Lower leg skin (tissue), 4 donors: Measurements from ENCODE around the gene MIDN. TPM values are rescaled to one million over a fixed set of nuclear protein-coding genes. Genes with fewer than 3 reads are reported as not detected.
"Not testable (repeated sequence)": the region's sequence is repeated elsewhere in the genome, so short reads cannot be mapped to it uniquely, and the experiment has no call there.

ENCODE experiments used
- DNase-seq, 2 donors: peaks; one replicate each; pipeline ENCODE4 v3.0.0-alpha.2; 2019; ENCODE audit warnings: low spot score in 2 of 2
- H3K4me3 ChIP-seq: fragments of 200-600 bp; sonication (generic); 2 replicates; pipeline ENCODE4 v1.5.1; 2017; ENCODE audit warnings: mild to moderate bottlenecking, low read depth; ENCODE audit not compliant: poor library complexity, severe bottlenecking
- CTCF ChIP-seq, 3 donors: fragments of 450-650 bp; IDR thresholded peaks; one replicate each; pipeline ENCODE4 v1.5.1; 2016; ENCODE audit warnings: antibody characterized with exemption in 3 of 3, mild to moderate bottlenecking in 3 of 3, moderate library complexity in 2 of 3
- POLR2A ChIP-seq, 2 donors: fragments of 450-650 bp; IDR thresholded peaks; one replicate each; pipeline ENCODE4 v1.6.1; 2016 to 2017; ENCODE audit warnings: antibody characterized with exemption in 2 of 2, mild to moderate bottlenecking in 1 of 2, moderate library complexity in 1 of 2
- WGBS, 2 donors: methylation state at CpG; one replicate each; pipeline ENCODE4 v1.1.5; 2018; 5-methylcytosine and 5-hydroxymethylcytosine counted together
- intact Hi-C: fragments of 100-400 bp; cut with DNase I; formaldehyde crosslinking; loops from one replicate; pipeline ENCODE4 v1.15.0; 2023; ENCODE audit warnings: low total_unique reads
- total RNA-seq, 4 donors: library from RNA; depleted of rRNA; stranded (reverse); fragments of >200 nt; gene quantifications; one replicate each; pipeline ENCODE4 v1.1.0, GENCODE V29; 2016

MIDN gene
- total RNA-seq, 4 donors from 2014 or later = 59.7 to 119 (median 78.7) TPM

- 64 to 70% methylated on average over 32 to 34 of the region's 34 CpGs for WGBS, 2 donors
- intact Hi-C loops = no loop called here
- no peak overlapping the region for H3K4me3 ChIP-seq
- TF ChIP-seq CTCF (IDR thresholded peaks at IDR 0.05) (no peak), POLR2A (IDR thresholded peaks at IDR 0.05) (no peak)
- DNase-seq = no peak
Observed at GRCh38 chr19:1299801-1300200, 51.4 kb downstream of the MIDN start.

GRCh38 chr19:1300744-1301490 is 52.5 kb downstream of the MIDN start:
- no peak for DNase-seq
- 82 to 84% methylated on average over 35 of the region's 35 CpGs for WGBS, 2 donors
- H3K4me3 ChIP-seq = no peak overlapping the region
- no peak for TF ChIP-seq CTCF (IDR thresholded peaks at IDR 0.05)
- TF ChIP-seq POLR2A (IDR thresholded peaks at IDR 0.05) = no peak
- intact Hi-C loops = no loop called here

- DNase-seq = no peak
- H3K4me3 ChIP-seq = no peak overlapping the region
- WGBS, 2 donors = 63 to 72% methylated on average over 34 to 35 of the region's 36 CpGs
- no peak for TF ChIP-seq POLR2A (IDR thresholded peaks at IDR 0.05)
- TF ChIP-seq CTCF (IDR thresholded peaks at IDR 0.05) = no peak
- intact Hi-C loops = no loop called here
Observed at GRCh38 chr19:1302533-1303239, 54.3 kb downstream of the MIDN start.

GRCh38 chr19:1304197-1304924 is 56.0 kb downstream of the MIDN start:
- 89 to 90% methylated on average over 28 of the region's 28 CpGs for WGBS, 2 donors

GRCh38 chr19:1305354-1305753 is 57.0 kb downstream of the MIDN start:
- DNase-seq, intact Hi-C loops, H3K4me3 ChIP-seq: not testable (repeated sequence)
- 80 to 83% methylated on average over 9 of the region's 9 CpGs for WGBS, 2 donors

More at GRCh38 chr19:1304197-1304924, 56.0 kb downstream of the MIDN start:
- no peak overlapping the region for H3K4me3 ChIP-seq
- no peak for DNase-seq
- intact Hi-C loops = no loop called here
- TF ChIP-seq POLR2A (IDR thresholded peaks at IDR 0.05) = no peak
- TF ChIP-seq CTCF (IDR thresholded peaks at IDR 0.05) = no peak

GRCh38 chr19:1307320-1307719 is 58.9 kb downstream of the MIDN start:
- no peak for TF ChIP-seq POLR2A (IDR thresholded peaks at IDR 0.05)
- TF ChIP-seq CTCF (IDR thresholded peaks at IDR 0.05) = no peak
- no peak for DNase-seq
- intact Hi-C loops = no loop called here
- no peak overlapping the region for H3K4me3 ChIP-seq
- WGBS, 2 donors = 90 to 92% methylated on average over 36 to 38 of the region's 38 CpGs
